C4-2B (cell line): ENCODE results near the gene SLC16A3.

Experiments used
- H3K27ac ChIP-seq: fragments of 450-650 bp; 2 replicates; pipeline ENCODE4 v1.5.1; 2017
- ZFX ChIP-seq: fragments of 450-650 bp; IDR thresholded peaks from 2 replicates; pipeline ENCODE4 v1.6.1; 2017
- TF ChIP-seq, protein P1 (sequence below): fragments of 450-650 bp; conservative IDR thresholded peaks from 2 replicates; pipeline ENCODE4 v1.5.1; 2017; ENCODE audit warnings: mild to moderate bottlenecking

SLC16A3 gene

DNA sequence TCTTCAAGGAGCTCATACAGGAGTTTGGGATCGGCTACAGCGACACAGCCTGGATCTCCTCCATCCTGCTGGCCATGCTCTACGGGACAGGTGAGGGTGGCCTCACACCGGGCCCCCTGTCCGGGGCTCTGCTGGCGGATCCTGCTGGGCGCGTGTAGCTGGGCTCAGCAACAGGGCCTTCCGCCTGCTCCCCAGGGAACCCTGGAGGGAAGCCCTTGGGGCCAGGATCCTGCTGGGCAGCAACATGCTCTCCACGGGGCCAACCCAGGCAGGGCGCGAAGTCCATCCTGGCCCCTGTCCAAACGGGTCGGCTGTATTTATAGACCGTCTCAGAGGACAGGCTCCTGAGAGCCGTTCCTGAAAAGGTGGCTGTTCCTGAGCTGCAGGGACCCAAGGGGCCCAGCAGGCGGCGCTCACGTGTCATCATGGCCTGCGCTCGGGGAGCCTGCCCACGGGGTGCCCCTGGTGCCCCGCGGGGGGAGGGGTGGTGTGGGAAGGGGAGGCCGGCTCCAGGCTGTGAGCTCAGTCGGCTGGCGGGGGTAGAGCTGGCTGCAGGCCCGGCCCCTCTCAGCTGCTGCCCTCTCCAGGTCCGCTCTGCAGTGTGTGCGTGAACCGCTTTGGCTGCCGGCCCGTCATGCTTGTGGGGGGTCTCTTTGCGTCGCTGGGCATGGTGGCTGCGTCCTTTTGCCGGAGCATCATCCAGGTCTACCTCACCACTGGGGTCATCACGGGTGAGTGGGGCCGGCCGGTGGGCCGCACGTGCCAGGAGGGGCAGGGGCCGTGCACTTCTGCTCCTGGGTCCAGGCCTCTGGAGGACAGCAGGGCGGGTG lies 7.5 kb downstream of the SLC16A3 start:
- H3K27ac ChIP-seq, result peak overlapping the region; percentile 95
- TF ChIP-seq, protein P1, sequence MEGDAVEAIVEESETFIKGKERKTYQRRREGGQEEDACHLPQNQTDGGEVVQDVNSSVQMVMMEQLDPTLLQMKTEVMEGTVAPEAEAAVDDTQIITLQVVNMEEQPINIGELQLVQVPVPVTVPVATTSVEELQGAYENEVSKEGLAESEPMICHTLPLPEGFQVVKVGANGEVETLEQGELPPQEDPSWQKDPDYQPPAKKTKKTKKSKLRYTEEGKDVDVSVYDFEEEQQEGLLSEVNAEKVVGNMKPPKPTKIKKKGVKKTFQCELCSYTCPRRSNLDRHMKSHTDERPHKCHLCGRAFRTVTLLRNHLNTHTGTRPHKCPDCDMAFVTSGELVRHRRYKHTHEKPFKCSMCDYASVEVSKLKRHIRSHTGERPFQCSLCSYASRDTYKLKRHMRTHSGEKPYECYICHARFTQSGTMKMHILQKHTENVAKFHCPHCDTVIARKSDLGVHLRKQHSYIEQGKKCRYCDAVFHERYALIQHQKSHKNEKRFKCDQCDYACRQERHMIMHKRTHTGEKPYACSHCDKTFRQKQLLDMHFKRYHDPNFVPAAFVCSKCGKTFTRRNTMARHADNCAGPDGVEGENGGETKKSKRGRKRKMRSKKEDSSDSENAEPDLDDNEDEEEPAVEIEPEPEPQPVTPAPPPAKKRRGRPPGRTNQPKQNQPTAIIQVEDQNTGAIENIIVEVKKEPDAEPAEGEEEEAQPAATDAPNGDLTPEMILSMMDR, result peak; percentile 99
- peak; percentile 63; the same call in 1 of the 2 replicates for TF ChIP-seq ZFX

DNA sequence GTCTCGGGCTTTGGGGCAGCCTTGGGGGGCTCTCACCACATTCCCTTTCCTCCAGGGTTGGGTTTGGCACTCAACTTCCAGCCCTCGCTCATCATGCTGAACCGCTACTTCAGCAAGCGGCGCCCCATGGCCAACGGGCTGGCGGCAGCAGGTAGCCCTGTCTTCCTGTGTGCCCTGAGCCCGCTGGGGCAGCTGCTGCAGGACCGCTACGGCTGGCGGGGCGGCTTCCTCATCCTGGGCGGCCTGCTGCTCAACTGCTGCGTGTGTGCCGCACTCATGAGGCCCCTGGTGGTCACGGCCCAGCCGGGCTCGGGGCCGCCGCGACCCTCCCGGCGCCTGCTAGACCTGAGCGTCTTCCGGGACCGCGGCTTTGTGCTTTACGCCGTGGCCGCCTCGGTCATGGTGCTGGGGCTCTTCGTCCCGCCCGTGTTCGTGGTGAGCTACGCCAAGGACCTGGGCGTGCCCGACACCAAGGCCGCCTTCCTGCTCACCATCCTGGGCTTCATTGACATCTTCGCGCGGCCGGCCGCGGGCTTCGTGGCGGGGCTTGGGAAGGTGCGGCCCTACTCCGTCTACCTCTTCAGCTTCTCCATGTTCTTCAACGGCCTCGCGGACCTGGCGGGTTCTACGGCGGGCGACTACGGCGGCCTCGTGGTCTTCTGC lies 8.4 kb downstream of the SLC16A3 start:
- TF ChIP-seq, protein P1, result no peak
- TF ChIP-seq ZFX, result no peak
- H3K27ac ChIP-seq, result peak overlapping the region; percentile 95; the same call in 1 of the 2 replicates

DNA sequence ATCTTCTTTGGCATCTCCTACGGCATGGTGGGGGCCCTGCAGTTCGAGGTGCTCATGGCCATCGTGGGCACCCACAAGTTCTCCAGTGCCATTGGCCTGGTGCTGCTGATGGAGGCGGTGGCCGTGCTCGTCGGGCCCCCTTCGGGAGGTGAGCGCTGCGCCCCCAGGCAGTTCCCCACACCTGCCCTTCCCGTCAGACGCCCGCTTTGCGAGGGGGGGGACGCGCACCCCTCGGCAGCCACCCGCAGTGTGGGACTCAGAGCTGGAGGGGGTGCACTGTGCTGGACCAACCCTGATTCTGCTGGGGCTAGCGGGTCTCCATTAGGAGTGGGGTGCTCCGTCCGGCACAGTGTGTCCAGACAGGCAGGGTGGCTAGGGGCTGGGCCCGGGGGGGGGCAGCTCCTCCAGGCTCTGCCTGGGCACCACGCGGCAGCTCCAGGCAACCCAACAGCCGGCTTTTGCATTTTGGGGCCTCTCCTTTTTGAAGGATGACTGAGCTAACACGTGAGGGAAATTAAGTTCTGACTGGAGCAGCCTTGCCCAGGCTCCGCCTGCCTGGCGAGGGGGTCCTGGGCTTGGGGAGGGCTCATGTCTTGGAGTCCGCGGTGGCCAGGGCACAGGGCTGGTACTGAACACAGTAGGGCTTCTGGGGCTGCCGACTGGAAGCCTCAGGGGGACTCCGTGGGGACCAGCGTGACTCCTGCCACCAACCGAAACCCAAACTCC lies 9.1 kb downstream of the SLC16A3 start:
- H3K27ac ChIP-seq, result peak overlapping the region; percentile 68
- TF ChIP-seq ZFX, result no peak
- TF ChIP-seq, protein P1, result no peak

DNA sequence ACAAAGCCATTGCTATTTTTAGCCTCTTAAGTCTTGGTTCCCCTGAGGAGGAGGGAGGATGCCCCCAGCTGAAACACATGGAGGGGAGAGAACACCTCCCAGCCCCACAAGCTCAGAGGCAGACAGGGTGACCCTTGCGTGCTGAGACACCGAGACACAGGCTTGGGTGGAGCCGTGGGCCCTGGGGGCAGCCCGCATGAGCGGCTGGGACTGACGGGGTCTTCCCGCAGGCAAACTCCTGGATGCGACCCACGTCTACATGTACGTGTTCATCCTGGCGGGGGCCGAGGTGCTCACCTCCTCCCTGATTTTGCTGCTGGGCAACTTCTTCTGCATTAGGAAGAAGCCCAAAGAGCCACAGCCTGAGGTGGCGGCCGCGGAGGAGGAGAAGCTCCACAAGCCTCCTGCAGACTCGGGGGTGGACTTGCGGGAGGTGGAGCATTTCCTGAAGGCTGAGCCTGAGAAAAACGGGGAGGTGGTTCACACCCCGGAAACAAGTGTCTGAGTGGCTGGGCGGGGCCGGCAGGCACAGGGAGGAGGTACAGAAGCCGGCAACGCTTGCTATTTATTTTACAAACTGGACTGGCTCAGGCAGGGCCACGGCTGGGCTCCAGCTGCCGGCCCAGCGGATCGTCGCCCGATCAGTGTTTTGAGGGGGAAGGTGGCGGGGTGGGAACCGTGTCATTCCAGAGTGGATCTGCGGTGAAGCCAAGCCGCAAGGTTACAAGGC lies 9.8 kb downstream of the SLC16A3 start:
- peak overlapping the region; percentile 68 for H3K27ac ChIP-seq
- TF ChIP-seq, protein P1, result no peak
- no peak for TF ChIP-seq ZFX

DNA sequence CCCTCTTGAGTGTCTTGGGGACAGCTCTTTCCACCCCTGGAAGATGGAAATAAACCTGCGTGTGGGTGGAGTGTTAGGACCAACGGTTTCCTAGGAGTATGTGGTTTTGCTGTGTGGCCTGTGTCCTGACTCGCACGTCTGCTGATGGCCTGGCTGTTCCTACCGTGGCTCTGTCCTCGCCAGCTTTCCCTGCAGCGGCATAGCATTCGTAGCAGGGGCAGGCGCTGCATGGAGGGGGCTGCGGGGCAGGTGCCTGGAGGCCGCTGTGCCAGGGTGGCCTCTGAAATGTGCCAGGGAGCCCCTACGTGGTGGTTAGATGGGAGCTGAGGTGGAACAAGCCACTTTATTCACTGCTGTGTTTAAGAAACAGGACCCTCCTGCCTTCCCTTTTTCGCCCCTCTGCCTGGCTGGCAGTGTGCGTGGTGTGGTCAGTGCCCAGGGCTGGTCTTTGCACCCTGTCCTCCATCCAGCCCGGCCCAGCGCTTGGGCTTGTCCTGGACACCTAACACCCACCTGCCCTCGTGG lies 10.6 kb downstream of the SLC16A3 start:
- TF ChIP-seq, protein P1, result no peak
- no peak for TF ChIP-seq ZFX
- peak overlapping the region; percentile 68 for H3K27ac ChIP-seq

DNA sequence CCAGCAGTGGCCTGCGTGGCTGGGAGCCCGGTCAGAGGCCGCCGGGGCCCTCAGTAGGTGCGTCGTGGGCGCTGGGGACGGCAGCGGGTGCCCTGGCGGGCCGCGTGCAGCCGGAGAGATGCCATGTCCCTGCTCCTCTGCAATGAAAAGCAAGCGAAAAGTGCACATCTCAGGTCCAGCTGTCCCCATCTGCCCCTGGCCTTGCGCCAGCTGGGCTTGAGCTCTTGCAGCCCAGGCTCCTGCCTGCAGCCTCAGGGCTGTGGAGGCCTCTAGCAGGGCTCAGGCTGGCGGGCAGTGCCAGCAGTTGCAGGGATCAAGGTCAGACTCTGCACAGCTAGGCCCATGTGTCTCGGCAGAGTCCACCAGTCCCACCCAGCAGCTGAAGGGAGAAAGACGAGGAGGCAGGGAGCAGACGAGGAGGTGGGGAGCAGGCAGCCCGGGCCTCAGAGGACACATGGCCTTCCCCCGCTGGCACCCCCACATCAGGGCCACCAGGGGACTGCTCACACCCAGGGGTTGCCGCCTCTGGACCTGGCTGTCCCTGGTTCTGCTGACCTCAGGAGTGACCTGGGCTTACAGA lies 11.2 kb downstream of the SLC16A3 start:
- H3K27ac ChIP-seq, result peak overlapping the region; percentile 68

More for the DNA sequence above, 11.2 kb downstream of the SLC16A3 start:
- TF ChIP-seq ZFX, result 0 out of 2 replicates have a peak, but pooled peaks have one; percentile 22
- TF ChIP-seq, protein P1, result no peak
